ENCODE measurements around the gene WSCD2. TPM values are rescaled to one million over a fixed set of nuclear protein-coding genes. Genes with fewer than 3 reads are reported as not detected.

The WSCD2 gene
- total and polyA plus RNA-seq, 2 donors (not counting 3 experiments of a cell fraction or from before 2014, with no cell fraction given) = not detected

- Histone ChIP-seq H3K4me1 (ENCODE audit: control insufficient read depth, extremely low read depth, insufficient read depth, low read length) (no peaks in the 10 kb centered on the region), H2AFZ (ENCODE audit: low read depth, low read length) (no peak overlapping the region), H3K4me3 (replicated peaks in 1 of 3; ENCODE audit: insufficient read depth in 1 of 3, low read depth in 1 of 3, low read length in 3 of 3) (no peak overlapping the region), H3K4me2 (ENCODE audit: insufficient read depth, low read length) (no peak overlapping the region), H3K27me3 (ENCODE audit: control insufficient read depth in 2 of 2, insufficient read depth in 2 of 2, low read length in 2 of 2) (no peaks in the 10 kb centered on the region), H3K9ac (replicated peaks; ENCODE audit: extremely low read depth, insufficient read depth, low read length) (no peak overlapping the region), H3K9me1 (replicated peaks; ENCODE audit: control insufficient read depth, extremely low read depth, insufficient read depth, low read length) (no peaks in the 10 kb centered on the region), H3K79me2 (ENCODE audit: control insufficient read depth, insufficient read depth, low read length) (no peaks in the 10 kb centered on the region), H3K9me3 (replicated peaks; ENCODE audit: control insufficient read depth, insufficient read depth, low read length) (no peaks in the 10 kb centered on the region), H3K36me3 (ENCODE audit: control insufficient read depth in 2 of 2, extremely low read depth in 1 of 2, insufficient read depth in 2 of 2, low read length in 2 of 2) (no peaks in the 10 kb centered on the region), H3K27ac (ENCODE audit: insufficient read depth, low read depth, low read length) (no peak overlapping the region), H4K20me1 (replicated peaks; ENCODE audit: control insufficient read depth, extremely low read depth, insufficient read depth, low read length) (no peaks in the 10 kb centered on the region)
- dilution Hi-C loops (cut with MboI; ENCODE audit: extremely low pct_ligation_motif_present, low sequenced_read_pairs) (no loop called here), intact Hi-C loops (cut with micrococcal nuclease) (no loop called here)
- TF ChIP-seq JUN (IDR thresholded peaks at IDR 0.05; ENCODE audit: borderline replicate concordance, insufficient read depth, insufficient read length, low read depth) = no peak
- TF ChIP-seq POLR2AphosphoS5 (IDR thresholded peaks at IDR 0.05; ENCODE audit: insufficient read depth, low read depth, low read length) = no peak
- TF ChIP-seq FOS (IDR thresholded peaks at IDR 0.05; ENCODE audit: borderline replicate concordance, insufficient read depth, low read length) = no peak
- TF ChIP-seq GATA2 (IDR thresholded peaks at IDR 0.05; ENCODE audit: insufficient read depth, insufficient read length, low read depth, low read length) = no peak
- TF ChIP-seq EZH2 (IDR thresholded peaks at IDR 0.05; ENCODE audit: borderline replicate concordance, low read depth, low read length, severe bottlenecking) = no peak
- TF ChIP-seq MYC (IDR thresholded peaks at IDR 0.05; ENCODE audit: low read depth, low read length) = no peak
- no peak for TF ChIP-seq POLR2A (IDR thresholded peaks at IDR 0.05; ENCODE audit: low read depth, low read length)
- TF ChIP-seq CTCF (IDR thresholded peaks at IDR 0.05; ENCODE audit: extremely low read depth in 1 of 2, insufficient read depth in 1 of 2, low read depth in 1 of 2, low read length in 2 of 2) = no peak
- TF ChIP-seq, protein P1, sequence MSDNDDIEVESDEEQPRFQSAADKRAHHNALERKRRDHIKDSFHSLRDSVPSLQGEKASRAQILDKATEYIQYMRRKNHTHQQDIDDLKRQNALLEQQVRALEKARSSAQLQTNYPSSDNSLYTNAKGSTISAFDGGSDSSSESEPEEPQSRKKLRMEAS (IDR thresholded peaks at IDR 0.05; ENCODE audit: insufficient read depth, insufficient read length) = no peak
- DNase-seq (ENCODE audit: low read depth, low spot score) (no peak), FAIRE-seq (no peak)
- POLR2A ChIA-PET = no interaction called here
- CTCF ChIA-PET = no interaction called here
- no TSS peak for BruUV-seq (replicated peaks)
Measured at GRCh38 chr12:108087900-108088299, 41.2 kb upstream of the WSCD2 start.
